SK-N-SH treated with all-trans-retinoic acid at 6 μM for 48 hours (cell line): Measurements from ENCODE around the gene HOXC13.

ENCODE experiments used
- ARNTL ChIP-seq: fragments of 450-650 bp; formaldehyde crosslinking; IDR thresholded peaks from 2 replicates; pipeline ENCODE4 v1.5.0; 2020; ENCODE audit warnings: low read depth, mild to moderate bottlenecking, moderate library complexity, borderline replicate concordance
- CSDC2 ChIP-seq: fragments of 250-450 bp; sonication (Bioruptor Pico); IDR thresholded peaks from 2 replicates; pipeline ENCODE4 v1.5.0; 2020; ENCODE audit warnings: mild to moderate bottlenecking, moderate library complexity
- ESRRG ChIP-seq: fragments of 250-450 bp; sonication (Bioruptor Pico); IDR thresholded peaks from 2 replicates; pipeline ENCODE4 v1.6.1; 2021; ENCODE audit warnings: mild to moderate bottlenecking
- ISL1 ChIP-seq: fragments of 250-450 bp; sonication (Bioruptor Pico); IDR thresholded peaks from 2 replicates; pipeline ENCODE4 v2.1.2; 2022; ENCODE audit warnings: mild to moderate bottlenecking, moderate library complexity
- OSR1 ChIP-seq: fragments of 250-450 bp; sonication (Bioruptor Pico); IDR thresholded peaks from 2 replicates; pipeline ENCODE4 v1.8.0; 2022; ENCODE audit warnings: moderate library complexity, mild to moderate bottlenecking, inconsistent platforms
- SNAI2 ChIP-seq: fragments of 250-450 bp; sonication (Bioruptor Pico); IDR thresholded peaks from 2 replicates; pipeline ENCODE4 v1.5.0; 2020; ENCODE audit warnings: mild to moderate bottlenecking, moderate library complexity
- ZC3H10 ChIP-seq: fragments of 250-450 bp; sonication (Bioruptor Pico); IDR thresholded peaks from 2 replicates; pipeline ENCODE4 v1.5.1; 2021; ENCODE audit warnings: mild to moderate bottlenecking, moderate library complexity
- ZFP3 ChIP-seq: fragments of 250-450 bp; sonication (Bioruptor Pico); IDR thresholded peaks from 2 replicates; pipeline ENCODE4 v1.5.0; 2020; ENCODE audit warnings: mild to moderate bottlenecking, moderate library complexity
- TF ChIP-seq, protein P1 (sequence below): fragments of 250-450 bp; sonication (Bioruptor Pico); IDR thresholded peaks from 2 replicates; pipeline ENCODE4 v1.5.0; 2020; ENCODE audit warnings: mild to moderate bottlenecking, moderate library complexity

DNA sequence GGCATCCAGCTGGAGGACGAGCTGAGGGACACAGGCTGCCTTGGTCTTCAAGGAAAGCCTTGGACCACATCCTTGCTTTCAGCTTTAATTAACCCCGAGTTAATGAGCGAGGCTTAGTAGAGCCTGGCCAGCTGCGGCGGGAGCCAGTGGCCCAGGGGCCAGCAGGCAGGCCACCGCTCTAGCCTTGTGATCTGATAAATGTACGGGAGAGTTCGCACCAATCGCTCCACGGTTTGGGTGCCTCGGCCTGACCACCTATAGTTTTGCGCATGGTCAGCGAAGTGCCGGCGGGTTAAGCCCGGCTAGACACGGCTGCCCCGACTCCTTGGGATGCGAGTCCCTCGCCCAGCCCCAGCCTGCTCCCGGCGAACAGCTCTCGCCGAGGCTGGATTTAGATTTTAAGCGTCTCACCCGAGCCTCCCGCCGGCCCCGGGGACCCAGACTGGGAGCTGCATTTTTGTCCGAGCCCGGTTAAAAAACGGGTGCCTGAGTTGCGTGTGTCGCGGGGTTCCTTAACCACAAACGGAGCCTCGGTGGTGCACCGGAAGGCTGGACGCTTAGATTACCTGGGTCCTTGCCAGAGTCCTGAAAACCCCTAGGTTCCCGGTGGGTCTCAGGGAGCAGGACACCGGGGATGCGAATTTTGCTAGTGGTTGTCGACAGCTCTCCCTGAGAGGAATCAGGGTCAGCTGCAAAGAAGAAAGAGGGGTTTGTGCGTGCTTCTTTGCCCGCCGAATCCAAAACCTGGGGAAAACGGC is 13.1 kb downstream of the HOXC13 start:
- TF ChIP-seq CSDC2 (CRISPR knock-in tag) (no peak), ZFP3 (CRISPR knock-in tag) (no peak), ARNTL (CRISPR knock-in tag) (no peak), ESRRG (CRISPR knock-in tag) (no peak), OSR1 (CRISPR knock-in tag) (no peak), SNAI2 (CRISPR knock-in tag) (no peak), ISL1 (no peak), ZC3H10 (CRISPR knock-in tag) (no peak)
- TF ChIP-seq, protein P1, sequence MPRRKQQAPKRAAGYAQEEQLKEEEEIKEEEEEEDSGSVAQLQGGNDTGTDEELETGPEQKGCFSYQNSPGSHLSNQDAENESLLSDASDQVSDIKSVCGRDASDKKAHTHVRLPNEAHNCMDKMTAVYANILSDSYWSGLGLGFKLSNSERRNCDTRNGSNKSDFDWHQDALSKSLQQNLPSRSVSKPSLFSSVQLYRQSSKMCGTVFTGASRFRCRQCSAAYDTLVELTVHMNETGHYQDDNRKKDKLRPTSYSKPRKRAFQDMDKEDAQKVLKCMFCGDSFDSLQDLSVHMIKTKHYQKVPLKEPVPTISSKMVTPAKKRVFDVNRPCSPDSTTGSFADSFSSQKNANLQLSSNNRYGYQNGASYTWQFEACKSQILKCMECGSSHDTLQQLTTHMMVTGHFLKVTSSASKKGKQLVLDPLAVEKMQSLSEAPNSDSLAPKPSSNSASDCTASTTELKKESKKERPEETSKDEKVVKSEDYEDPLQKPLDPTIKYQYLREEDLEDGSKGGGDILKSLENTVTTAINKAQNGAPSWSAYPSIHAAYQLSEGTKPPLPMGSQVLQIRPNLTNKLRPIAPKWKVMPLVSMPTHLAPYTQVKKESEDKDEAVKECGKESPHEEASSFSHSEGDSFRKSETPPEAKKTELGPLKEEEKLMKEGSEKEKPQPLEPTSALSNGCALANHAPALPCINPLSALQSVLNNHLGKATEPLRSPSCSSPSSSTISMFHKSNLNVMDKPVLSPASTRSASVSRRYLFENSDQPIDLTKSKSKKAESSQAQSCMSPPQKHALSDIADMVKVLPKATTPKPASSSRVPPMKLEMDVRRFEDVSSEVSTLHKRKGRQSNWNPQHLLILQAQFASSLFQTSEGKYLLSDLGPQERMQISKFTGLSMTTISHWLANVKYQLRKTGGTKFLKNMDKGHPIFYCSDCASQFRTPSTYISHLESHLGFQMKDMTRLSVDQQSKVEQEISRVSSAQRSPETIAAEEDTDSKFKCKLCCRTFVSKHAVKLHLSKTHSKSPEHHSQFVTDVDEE (CRISPR knock-in tag) = no peak
